Adrenal gland (tissue), 5 donors: ENCODE data around the gene POLR3GL.

Experiments used
- CTCF ChIP-seq, 6 experiments: fragments of 450-650 bp in 4 of 6; fragments of 200-600 bp in 2 of 6; sonication (generic) in 1 of 6; IDR thresholded peaks; 1 replicate in 5 of 6; 2 replicates in 1 of 6; pipeline versions ENCODE4 v1.5.1 to v1.8.0; 2016 to 2021; ENCODE audit warnings: antibody characterized with exemption in 6 of 6, mild to moderate bottlenecking in 2 of 6, moderate library complexity in 1 of 6
- POLR2A ChIP-seq, 2 donors: fragments of 450-650 bp; IDR thresholded peaks; one replicate each; pipeline ENCODE4 v1.6.1; 2017; ENCODE audit warnings: antibody characterized with exemption in 2 of 2, mild to moderate bottlenecking in 2 of 2, moderate library complexity in 1 of 2
- donor health status: DM: no; HTN: no; CAD: no.

DNA sequence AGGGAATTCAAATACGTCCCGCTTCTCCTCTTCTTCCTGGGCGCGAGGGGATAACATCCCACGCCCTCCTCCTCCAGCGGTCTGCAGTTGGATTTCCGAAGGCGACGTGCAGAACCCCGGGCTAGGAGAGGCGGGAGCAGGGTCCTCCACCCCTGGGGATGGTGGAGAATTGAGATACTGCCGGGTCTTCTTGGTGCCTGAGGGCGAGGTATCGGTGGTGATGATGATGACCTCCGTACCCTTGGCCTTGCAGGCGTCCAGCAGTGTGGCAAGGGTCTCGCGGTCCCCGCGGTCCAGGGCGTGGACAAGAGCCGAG, 3.4 kb upstream of the POLR3GL start:
- no peak for TF ChIP-seq CTCF (IDR thresholded peaks at IDR 0.05)
- TF ChIP-seq POLR2A (IDR thresholded peaks at IDR 0.05), result no peak
